Heart right ventricle (tissue), 16 donors: ENCODE data around the gene CEP170B. TPM values are rescaled to one million over a fixed set of nuclear protein-coding genes. Genes with fewer than 3 reads are reported as not detected.

ENCODE experiments used
- ATAC-seq, 8 donors: fragments of 200-7000 bp; cut with Tn5 transposase; one replicate each; pipeline ENCODE4 v1.9.1; 2020; ENCODE audit warnings: mild to moderate bottlenecking in 8 of 8, moderate library complexity in 8 of 8, moderate number of reproducible peaks in 1 of 8
- DNase-seq, 2 donors: peaks; one replicate each; pipeline ENCODE4 v3.0.0-alpha.2; 2020
- H3K27ac ChIP-seq, 10 donors: fragments of 200-600 bp; sonication (generic) in 2 of 10; one replicate each; pipeline versions ENCODE4 v1.5.0 to v1.8.0; 2020 to 2022; ENCODE audit warnings: mild to moderate bottlenecking in 3 of 10
- H3K27me3 ChIP-seq, 7 donors: fragments of 200-600 bp; one replicate each; pipeline ENCODE4 v1.8.0; 2021 to 2022; ENCODE audit warnings: mild to moderate bottlenecking in 2 of 7
- H3K36me3 ChIP-seq, 9 donors: fragments of 200-600 bp; sonication (generic) in 1 of 9; one replicate each; pipeline versions ENCODE4 v1.5.0 to v1.8.0; 2020 to 2022; ENCODE audit warnings: mild to moderate bottlenecking in 2 of 9
- H3K4me1 ChIP-seq, 9 donors: fragments of 200-600 bp; sonication (generic) in 1 of 9; one replicate each; pipeline versions ENCODE4 v1.5.0 to v1.8.0; 2020 to 2022; ENCODE audit warnings: mild to moderate bottlenecking in 4 of 9
- H3K4me3 ChIP-seq, 10 donors: fragments of 200-600 bp; sonication (generic) in 2 of 10; one replicate each; pipeline versions ENCODE4 v1.5.0 to v1.8.0; 2020 to 2022; ENCODE audit warnings: mild to moderate bottlenecking in 7 of 10, moderate library complexity in 2 of 10
- H3K9me3 ChIP-seq, 11 donors: fragments of 200-600 bp in 10 of 11; sonication (generic) in 2 of 11; one replicate each; pipeline versions ENCODE4 v1.5.0 to v1.8.0; 2013 to 2022; ENCODE audit warnings: mild to moderate bottlenecking in 2 of 11, control low read depth in 1 of 11, moderate library complexity in 1 of 11
- WGBS, 2 donors: extraction: QIAGEN DNeasy Blood & Tissue Kit; methylation state at CpG; one replicate each; pipeline ENCODE4 v1.1.7; 2013; ENCODE audit warnings: inconsistent platforms in 1 of 2; 5-methylcytosine and 5-hydroxymethylcytosine counted together
- intact Hi-C, 10 donors: fragments of 100-400 bp; cut with DNase I; formaldehyde crosslinking; loops; one replicate each; pipeline versions ENCODE4 v1.11.1 to v1.14.2; 2022
- polyA plus RNA-seq, 2 donors: library from polyadenylated mRNA; stranded (reverse); fragments of 200-250 nt; gene quantifications; one replicate each; pipeline ENCODE4 v1.2.3, GENCODE V29; 2013
- total RNA-seq, 10 donors: library from RNA; stranded (reverse); fragmentation: NEBNext Ultra II Directional in 3 of 10; extraction: Animal tissue kit (Norgen Biotek cat#: 25700) in 3 of 10; gene quantifications; one replicate each; pipeline versions ENCODE4 v1.2.1 to v1.2.4, GENCODE V29; 2021 to 2023
- TF ChIP-seq, protein P1 (sequence below), 9 donors: fragments of 200-600 bp; sonication (generic) in 2 of 9; IDR thresholded peaks; one replicate each; pipeline versions ENCODE4 v1.5.0 to v1.8.0; 2021 to 2022; ENCODE audit warnings: antibody characterized with exemption in 9 of 9, mild to moderate bottlenecking in 5 of 9, moderate library complexity in 1 of 9
- donor health status: Arrhythmogenic right ventricular cardiomyopathy.
- donor health status: ischemic (EF 13 %, LVEDD 7.1; RV severe dilation, severe dysfunction).
- donor health status: healthy with polysubstance abuse.
- donor health status: DM: no; HTN: yes; CAD: no.
- donor health status: DM: no; HTN: no; CAD: no.
- donor health status: ischemic (EF 25% LVEDD 6.9; RV normal size, moderate dysfunction).
- donor health status: ischemic (EF 25% LVEDD 5.7; RV mildly dilated, moderate dysfunction).
- donor health status: healthy.
- donor health status: DM: yes; HTN: yes; CAD: no.
- donor health status: Ischemic cardiomyopathy.
- donor health status: ischemic (EF 35%, LVEDD 5.7; RV mildly dilated, moderate dysfunction).
- donor health status: nonischemic (EF 11% LVEDD 7.7; RV severe dilation, severe dysfunction).
- donor health status: DM: yes; HTN: yes; CAD: no.
- donor health status: PGD.
- donor health status: ischemic (EF 29% LVEDD 5.4; RV normal size, mild dysfunction).
- donor health status: nonischemic (EF 23%, LVEDD 6.1; RV moderate dilation, normal function).

Gene CEP170B
- total and polyA plus RNA-seq, 12 donors: 6.8 to 13.6 (median 11.8) TPM

GRCh38 chr14:104928391-104929133 lies 63.5 kb downstream of the CEP170B start:
- H3K36me3 ChIP-seq: no peaks in the 10 kb centered on the region
- WGBS, 2 donors: 81% methylated on average over 17 of the region's 17 CpGs
- peaks cover 0 to 30% (median 13%) of the 10 kb centered on the region in 7 donors for H3K27me3 ChIP-seq
- peaks cover 6 to 40% (median 13%) of the 10 kb centered on the region in 9 donors for H3K4me1 ChIP-seq
- H3K27ac ChIP-seq: no peak overlapping the region
- DNase-seq (no peak), ATAC-seq (no peak)
- TF ChIP-seq, protein P1, sequence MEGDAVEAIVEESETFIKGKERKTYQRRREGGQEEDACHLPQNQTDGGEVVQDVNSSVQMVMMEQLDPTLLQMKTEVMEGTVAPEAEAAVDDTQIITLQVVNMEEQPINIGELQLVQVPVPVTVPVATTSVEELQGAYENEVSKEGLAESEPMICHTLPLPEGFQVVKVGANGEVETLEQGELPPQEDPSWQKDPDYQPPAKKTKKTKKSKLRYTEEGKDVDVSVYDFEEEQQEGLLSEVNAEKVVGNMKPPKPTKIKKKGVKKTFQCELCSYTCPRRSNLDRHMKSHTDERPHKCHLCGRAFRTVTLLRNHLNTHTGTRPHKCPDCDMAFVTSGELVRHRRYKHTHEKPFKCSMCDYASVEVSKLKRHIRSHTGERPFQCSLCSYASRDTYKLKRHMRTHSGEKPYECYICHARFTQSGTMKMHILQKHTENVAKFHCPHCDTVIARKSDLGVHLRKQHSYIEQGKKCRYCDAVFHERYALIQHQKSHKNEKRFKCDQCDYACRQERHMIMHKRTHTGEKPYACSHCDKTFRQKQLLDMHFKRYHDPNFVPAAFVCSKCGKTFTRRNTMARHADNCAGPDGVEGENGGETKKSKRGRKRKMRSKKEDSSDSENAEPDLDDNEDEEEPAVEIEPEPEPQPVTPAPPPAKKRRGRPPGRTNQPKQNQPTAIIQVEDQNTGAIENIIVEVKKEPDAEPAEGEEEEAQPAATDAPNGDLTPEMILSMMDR (IDR thresholded peaks at IDR 0.05): no peak
- H3K4me3 ChIP-seq: no peak overlapping the region
- intact Hi-C loops: no loop called here
- peaks cover 0 to 9% (median 0%) of the 10 kb centered on the region in 11 donors for H3K9me3 ChIP-seq

DNA sequence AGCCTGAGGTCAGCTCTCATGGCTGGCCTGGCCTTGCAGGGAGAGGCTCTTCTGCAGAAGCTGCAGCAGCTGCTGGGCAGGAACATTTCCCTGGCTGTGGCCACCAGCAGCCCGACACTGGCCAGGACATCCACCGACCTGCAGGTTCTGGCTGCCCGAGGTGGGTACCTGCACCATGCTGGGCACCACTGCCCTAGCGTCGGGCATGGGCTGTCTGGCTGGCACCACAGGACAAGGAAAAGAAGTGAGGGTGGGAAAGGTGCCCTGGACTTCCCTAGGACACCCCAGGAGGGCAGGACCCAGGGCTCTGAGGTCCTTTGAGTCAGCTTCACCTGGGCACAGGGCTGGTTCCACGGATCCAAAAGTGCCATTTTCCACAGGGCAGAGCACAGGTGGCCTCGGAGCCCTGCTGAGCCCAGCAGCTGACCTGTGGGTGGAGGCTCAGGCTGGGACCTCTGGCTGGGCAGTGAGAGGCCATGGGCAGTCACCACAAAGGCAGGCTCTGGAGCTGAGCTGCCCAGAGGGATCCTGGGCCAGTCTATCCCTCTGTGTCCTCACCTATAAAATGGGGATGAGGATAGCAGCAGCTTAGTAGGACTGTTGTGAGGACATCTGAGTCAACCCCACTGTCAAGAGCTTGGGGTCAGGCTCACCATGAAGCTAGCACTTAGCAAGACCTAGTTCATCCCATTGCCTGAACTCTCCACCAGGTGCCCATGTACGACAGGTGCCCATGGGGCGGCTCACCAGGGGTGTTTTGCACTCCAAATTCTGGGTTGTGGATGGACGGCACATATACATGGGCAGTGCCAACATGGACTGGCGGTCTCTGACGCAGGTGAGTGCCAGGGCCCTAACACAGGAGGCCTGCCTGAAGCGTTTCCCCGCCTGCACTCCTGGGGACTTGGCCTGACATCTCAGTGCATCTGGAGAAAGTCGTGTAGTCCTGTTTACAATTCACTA lies 64.5 kb downstream of the CEP170B start:
- WGBS, 2 donors: 87 to 89% methylated on average over 15 of the region's 15 CpGs
- intact Hi-C loops: loop anchor here in 1 of 10 donors (5.0 kb wide), 1 partner anchor 38 kb away; no protein-coding TSS in a partner anchor
- peaks cover 0 to 37% (median 13%) of the 10 kb centered on the region in 7 donors for H3K27me3 ChIP-seq

GRCh38 chr14:104930526-104931303 lies 65.6 kb downstream of the CEP170B start:
- intact Hi-C loops: loop anchor here in 1 of 10 donors (5.0 kb wide), 1 partner anchor 37 kb away; no protein-coding TSS in a partner anchor

More for the DNA sequence above, 64.5 kb downstream of the CEP170B start:
- no peak for ATAC-seq
- no peak overlapping the region for H3K4me3 ChIP-seq
- no peak overlapping the region for H3K27ac ChIP-seq
- TF ChIP-seq, protein P1 (IDR thresholded peaks at IDR 0.05): no peak
- H3K9me3 ChIP-seq: peaks cover 0 to under 1% (median 0%) of the 10 kb centered on the region in 11 donors
- no peaks in the 10 kb centered on the region for H3K36me3 ChIP-seq
- DNase-seq: no peak
- peaks cover 6 to 40% (median 14%) of the 10 kb centered on the region in 9 donors for H3K4me1 ChIP-seq

More at GRCh38 chr14:104930526-104931303, 65.6 kb downstream of the CEP170B start:
- Histone ChIP-seq H3K36me3 (no peaks in the 10 kb centered on the region), H3K4me3 (no peak overlapping the region), H3K27ac (no peak overlapping the region), H3K27me3 (peaks cover 0 to 44% (median 13%) of the 10 kb centered on the region in 7 donors), H3K9me3 (no peaks in the 10 kb centered on the region), H3K4me1 (peaks cover 6 to 31% (median 14%) of the 10 kb centered on the region in 9 donors)
- WGBS, 2 donors: 83 to 89% methylated on average over 10 of the region's 10 CpGs
- no peak for DNase-seq
- TF ChIP-seq, protein P1 (IDR thresholded peaks at IDR 0.05): no peak
- ATAC-seq: no peak
